ENCODE measurements around the gene PDGFA. TPM values are rescaled to one million over a fixed set of nuclear protein-coding genes. Genes with fewer than 3 reads are reported as not detected.

Gene PDGFA
- total RNA-seq, 4 donors from 2014 or later: 20.9 to 35.1 (median 33.6) TPM

GRCh38 chr7:508461-509170 is 11.0 kb downstream of the PDGFA start:
- intact Hi-C loops (cut with DNase I; ENCODE audit: low total_unique reads): loop anchor here (10.0 kb wide), 1 partner anchor 216 kb away; the partner anchor contains the start of genes DNAAF5 and PRKAR1B
- TF ChIP-seq CTCF (IDR thresholded peaks at IDR 0.05) (no peak), POLR2A (IDR thresholded peaks at IDR 0.05) (no peak)
- H3K4me1 ChIP-seq: peaks cover 3% of the 10 kb centered on the region in 2 donors
- H3K27me3 ChIP-seq: no peaks in the 10 kb centered on the region
- no peaks in the 10 kb centered on the region for H3K9me3 ChIP-seq
- DNase-seq: no peak
- no peaks in the 10 kb centered on the region for H3K36me3 ChIP-seq
- no peak overlapping the region for H3K4me3 ChIP-seq
- H3K27ac ChIP-seq: no peak overlapping the region

- Histone ChIP-seq H3K9me3 (no peaks in the 10 kb centered on the region), H3K4me3 (no peak overlapping the region), H3K36me3 (no peaks in the 10 kb centered on the region), H3K27ac (no peak overlapping the region), H3K27me3 (no peaks in the 10 kb centered on the region), H3K4me1 (no peaks in the 10 kb centered on the region)
- DNase-seq: no peak
- intact Hi-C loops (cut with DNase I; ENCODE audit: low total_unique reads): loop anchor here (10.0 kb wide), 1 partner anchor 217 kb away; the partner anchor contains the start of genes DNAAF5 and PRKAR1B
- TF ChIP-seq CTCF (IDR thresholded peaks at IDR 0.05) (no peak), POLR2A (IDR thresholded peaks at IDR 0.05) (no peak)
These were observed 11.9 kb downstream of the PDGFA start for GRCh38 chr7:507623-508300.

GRCh38 chr7:506921-507622 is 12.6 kb downstream of the PDGFA start:
- Histone ChIP-seq H3K27me3 (no peaks in the 10 kb centered on the region), H3K4me3 (no peak overlapping the region), H3K4me1 (no peaks in the 10 kb centered on the region), H3K9me3 (no peaks in the 10 kb centered on the region), H3K36me3 (no peaks in the 10 kb centered on the region), H3K27ac (no peak overlapping the region)
- no peak for DNase-seq
- intact Hi-C loops (cut with DNase I; ENCODE audit: low total_unique reads): loop anchor here (10.0 kb wide), 1 partner anchor 218 kb away; the partner anchor contains the start of genes DNAAF5 and PRKAR1B
- TF ChIP-seq CTCF (IDR thresholded peaks at IDR 0.05): no peak
- no peak for TF ChIP-seq POLR2A (IDR thresholded peaks at IDR 0.05)

- H3K9me3 ChIP-seq: no peaks in the 10 kb centered on the region
- no peak for TF ChIP-seq CTCF (IDR thresholded peaks at IDR 0.05)
- TF ChIP-seq POLR2A (IDR thresholded peaks at IDR 0.05): no peak
- H3K27me3 ChIP-seq: no peaks in the 10 kb centered on the region
- H3K27ac ChIP-seq: no peak overlapping the region
- no peak overlapping the region for H3K4me3 ChIP-seq
- intact Hi-C loops (cut with DNase I; ENCODE audit: low total_unique reads): loop anchor here (10.0 kb wide), 1 partner anchor 218 kb away; the partner anchor contains the start of genes DNAAF5 and PRKAR1B
- no peaks in the 10 kb centered on the region for H3K36me3 ChIP-seq
- DNase-seq: no peak
- no peaks in the 10 kb centered on the region for H3K4me1 ChIP-seq
These were observed 13.2 kb downstream of the PDGFA start for GRCh38 chr7:506391-506831.
